Activated CD4-positive, alpha-beta T cell treated with anti-CD3 and anti-CD28 coated beads, Interleukin-2, amount 50 U/mL, for 48 hours (primary cell): Measurements from ENCODE around the gene FZD7.

Experiments used
- DNase-seq, 2 experiments: peaks; one replicate each; pipeline ENCODE4 v3.0.0-alpha.2; 2020

Gene FZD7

GRCh38 chr2:202038471-202039277, 5.0 kb downstream of the FZD7 start:
- no peak for DNase-seq

DNA sequence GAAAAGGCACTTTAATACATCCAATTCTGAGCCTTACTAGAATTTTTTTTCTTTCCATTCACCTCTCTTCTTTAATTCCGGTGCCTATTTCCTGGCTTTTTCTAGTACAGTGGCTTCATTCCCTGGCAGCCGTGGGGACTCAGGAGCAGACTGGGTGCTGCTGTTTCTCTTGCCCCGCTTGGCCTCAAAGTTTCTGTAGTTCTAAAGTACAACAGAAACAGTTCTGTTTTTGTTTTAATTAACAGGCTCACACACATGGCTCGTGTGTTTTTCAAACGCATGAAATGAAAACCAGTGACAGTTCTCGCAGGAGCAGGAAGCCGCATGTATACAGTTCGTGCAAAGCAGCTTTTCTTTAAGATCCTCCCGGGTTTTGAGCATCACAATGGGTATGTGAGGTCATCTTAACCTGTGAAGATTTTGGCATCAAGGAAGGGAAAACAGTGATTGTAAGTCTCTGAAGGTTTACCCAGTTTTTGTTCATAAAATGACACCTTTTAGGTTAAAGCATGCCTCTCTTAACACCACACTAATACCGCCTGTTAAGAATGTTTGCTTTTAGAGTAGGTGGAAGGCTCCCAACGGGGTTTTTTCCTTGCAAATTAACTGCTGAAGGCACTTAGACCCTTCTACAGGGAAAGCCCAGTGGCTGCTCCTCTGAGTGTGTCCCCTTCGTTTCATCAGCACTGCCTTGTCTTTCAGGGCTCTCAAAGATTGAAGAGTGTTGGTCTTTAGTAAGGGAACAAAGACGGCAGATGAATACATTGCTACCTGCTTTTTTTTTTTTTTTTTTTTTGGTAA, 5.8 kb downstream of the FZD7 start:
- DNase-seq: no peak

- no peak for DNase-seq
Measured at GRCh38 chr2:202040079-202040844, 6.6 kb downstream of the FZD7 start.

GRCh38 chr2:202042444-202042843, 8.8 kb downstream of the FZD7 start:
- DNase-seq: no peak

GRCh38 chr2:202043475-202043874, 9.8 kb downstream of the FZD7 start:
- DNase-seq: no peak

- DNase-seq: no peak
Measured at GRCh38 chr2:202044777-202045176, 11.1 kb downstream of the FZD7 start.

DNA sequence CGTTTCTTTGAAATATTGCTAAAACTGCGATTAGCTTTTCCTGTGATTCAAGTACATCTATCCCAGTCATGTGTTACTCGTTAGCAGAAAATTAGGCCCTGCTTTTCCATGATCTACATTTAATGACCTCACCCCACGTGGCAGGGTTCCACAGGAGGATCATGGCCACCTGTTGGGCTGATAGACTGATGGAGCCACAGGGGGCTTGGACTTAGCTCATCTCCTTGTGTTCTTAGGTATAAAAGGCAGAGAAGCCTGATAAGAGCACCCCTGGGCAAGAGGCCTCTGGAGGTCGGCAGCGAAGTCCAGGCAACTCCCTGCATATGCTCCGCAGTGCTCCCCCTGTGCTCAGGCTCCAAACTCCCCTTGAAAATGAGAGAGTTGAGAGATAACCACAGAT, 12.9 kb downstream of the FZD7 start:
- no peak for DNase-seq

DNA sequence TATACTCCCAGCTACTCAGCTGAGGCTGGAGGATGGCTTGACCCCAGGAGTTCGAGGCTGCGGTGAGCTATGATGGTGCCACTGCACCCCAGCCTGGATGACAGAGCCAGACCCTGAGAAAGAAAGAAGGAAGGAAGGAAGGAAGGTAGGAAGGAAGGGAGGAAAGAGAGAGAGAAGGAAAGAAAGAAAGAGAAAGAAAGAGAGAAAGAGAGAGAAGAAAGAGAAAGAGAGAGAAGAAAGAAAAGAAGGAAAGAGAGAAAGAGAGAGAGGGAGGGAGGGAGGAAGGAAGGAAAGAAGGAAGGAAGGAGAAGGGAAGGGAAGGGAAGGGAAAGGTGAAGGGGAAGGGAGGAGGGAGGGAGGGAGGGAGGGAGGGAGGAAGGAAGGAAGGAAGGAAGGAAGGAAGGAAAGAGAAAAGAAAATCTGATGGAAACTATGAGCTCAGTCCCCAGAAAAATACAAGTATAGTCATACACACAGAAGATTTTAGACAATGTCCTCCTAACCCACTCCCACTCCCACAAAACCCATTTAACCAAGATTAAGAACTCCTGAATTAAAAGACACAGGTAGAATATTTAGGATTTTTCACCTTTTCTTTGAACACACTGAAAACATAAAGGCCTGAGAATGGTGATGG, 15.6 kb downstream of the FZD7 start:
- DNase-seq: no peak

DNA sequence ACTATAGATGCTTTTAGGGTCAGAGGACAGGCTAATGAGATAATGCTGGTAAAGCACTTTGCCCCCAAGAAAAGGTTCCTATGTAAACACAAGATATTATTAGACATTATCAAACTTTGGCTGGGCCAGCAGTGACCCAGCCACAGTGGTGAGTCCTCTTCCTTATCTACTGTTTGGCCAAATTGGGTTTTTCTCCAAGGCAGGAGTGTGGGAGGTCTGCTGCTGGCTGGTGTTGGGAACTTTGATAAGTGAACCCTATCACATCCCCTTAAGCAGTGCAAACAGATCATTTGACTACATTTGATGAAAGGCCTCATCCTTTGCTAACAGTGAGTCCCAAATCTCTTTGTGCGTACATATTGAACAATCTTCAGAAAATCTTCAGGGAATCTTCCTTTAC, 16.2 kb downstream of the FZD7 start:
- no peak for DNase-seq

GRCh38 chr2:202050652-202051051, 17.0 kb downstream of the FZD7 start:
- DNase-seq: no peak

DNA sequence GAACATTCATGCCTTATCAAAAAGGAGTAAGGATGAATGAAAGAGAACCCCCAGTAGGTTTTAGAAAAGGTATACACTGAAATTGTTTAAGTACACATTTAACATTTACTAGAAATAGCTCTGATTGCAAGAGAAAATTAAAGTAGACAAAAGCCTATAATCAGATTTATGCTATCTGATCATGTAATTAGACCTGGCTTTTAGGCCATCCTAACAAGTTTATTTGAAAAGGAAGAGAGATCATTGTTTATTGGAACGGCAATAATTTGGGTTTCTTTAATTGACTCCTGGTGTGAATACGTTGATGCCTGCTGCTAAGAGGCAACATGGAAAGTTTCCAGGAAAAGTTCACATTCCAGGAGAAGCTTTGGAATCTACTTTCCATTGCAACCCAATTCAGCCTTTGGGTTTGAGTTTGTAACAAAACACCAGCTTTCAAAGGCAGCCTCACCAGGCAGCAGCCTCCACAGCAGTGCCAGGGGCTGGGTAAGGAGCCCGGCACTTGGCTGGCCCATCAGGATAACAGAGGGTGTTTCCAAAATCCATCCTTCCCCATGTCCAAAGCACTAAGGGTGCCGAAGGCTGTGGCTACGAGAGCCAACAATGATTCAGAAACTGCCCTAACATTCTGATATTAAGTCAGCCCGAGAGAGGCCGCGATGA, 18.0 kb downstream of the FZD7 start:
- no peak for DNase-seq

GRCh38 chr2:202052235-202052634, 18.6 kb downstream of the FZD7 start:
- DNase-seq: no peak

- DNase-seq: no peak
Measured at GRCh38 chr2:202054679-202055078, 21.0 kb downstream of the FZD7 start.

- DNase-seq: no peak
Measured at GRCh38 chr2:202056611-202057010, 23.0 kb downstream of the FZD7 start.

GRCh38 chr2:202060218-202060617, 26.6 kb downstream of the FZD7 start:
- DNase-seq: no peak

DNA sequence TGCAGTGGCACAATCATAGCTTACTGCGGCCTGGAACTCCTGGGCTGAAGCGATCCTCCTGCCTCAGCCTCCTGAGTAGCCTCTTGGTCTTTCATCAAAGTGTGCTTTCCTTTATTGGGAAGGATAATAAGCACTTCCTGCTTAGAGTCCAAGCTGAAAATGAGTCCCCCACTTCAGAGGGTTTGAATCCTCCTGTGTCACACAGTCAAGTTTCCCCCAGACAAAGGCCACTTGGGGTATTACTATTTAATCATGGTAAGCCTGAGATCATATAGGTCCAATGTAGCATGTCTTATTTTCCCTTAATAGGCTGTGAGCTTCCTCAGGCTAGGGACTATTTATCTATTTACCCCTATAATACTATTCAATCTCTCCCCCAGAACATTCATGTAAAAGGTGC, 28.0 kb downstream of the FZD7 start:
- DNase-seq: no peak

GRCh38 chr2:202064171-202064880, 30.7 kb downstream of the FZD7 start:
- DNase-seq: no peak

DNA sequence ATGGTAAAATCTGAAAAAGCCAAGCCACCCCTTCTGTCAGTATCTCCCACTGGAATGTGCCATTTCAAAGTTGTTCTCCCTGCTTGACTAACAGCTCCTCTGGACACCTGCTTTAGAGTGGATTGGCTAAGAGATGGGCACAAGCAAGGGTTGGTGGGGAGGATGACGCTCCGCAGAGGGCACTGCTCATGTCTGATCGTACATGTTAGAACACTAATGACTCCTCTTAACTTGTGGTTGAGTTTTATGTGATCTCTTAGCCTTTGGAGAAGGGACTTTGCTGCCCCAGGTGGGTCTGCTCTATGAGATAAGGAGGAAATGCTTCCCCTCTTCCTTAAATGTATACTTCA, 31.2 kb downstream of the FZD7 start:
- DNase-seq: no peak

DNA sequence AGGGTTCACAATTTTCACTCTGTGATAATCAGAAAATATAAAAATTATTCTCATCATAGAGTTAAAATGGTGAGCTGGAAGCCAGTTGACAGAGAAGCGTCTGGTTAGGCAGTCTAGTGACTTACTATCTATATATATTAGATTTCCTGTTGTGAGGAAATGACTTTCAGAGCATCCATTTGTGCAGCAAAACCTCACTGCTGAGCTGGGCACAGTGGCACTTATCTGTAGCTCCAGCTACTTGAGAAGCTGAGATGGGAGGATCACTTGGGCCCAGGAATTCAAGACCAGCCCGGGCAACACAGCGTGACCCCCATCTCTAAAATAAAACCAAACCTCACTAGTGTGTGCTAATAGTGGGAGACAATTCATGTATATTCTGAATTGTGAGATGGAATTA, 32.2 kb downstream of the FZD7 start:
- no peak for DNase-seq

DNA sequence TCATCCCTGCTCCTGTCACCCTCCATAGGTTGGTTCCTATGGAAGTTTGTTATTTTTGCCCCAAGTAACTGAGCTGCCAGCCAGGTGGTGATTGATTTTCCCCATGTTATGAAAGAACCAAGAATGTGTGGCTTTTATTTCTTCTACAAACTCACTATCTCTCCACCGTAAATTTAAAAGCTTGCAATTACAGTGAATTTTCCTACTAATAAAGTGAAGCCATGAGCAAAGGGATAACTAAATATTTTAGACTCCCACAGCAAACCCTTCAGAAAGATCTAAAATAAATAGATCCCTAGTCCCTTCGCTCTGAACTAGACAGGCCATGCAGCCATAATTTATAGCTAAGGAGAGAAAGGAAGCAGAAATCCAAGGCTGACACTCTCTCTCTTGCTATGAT, 33.2 kb downstream of the FZD7 start:
- DNase-seq: no peak

DNA sequence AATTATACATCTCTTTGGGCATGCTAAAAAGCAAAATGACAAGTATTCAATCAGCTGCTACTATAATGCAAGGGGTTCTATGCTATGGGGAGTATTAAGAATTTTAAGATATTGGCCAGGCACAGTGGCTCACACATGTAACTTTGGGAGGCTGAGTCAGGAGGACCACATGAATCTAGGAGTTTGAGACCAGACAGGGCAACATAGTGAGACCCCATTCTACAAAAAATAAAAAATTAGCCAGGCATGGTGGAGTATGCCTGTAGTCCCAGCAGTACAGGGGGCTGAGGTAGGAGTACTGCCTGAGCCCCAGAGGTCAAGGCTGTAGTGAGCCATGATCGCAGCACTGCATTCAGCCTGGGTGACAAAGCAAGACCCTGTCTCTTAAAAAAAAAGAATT, 33.9 kb downstream of the FZD7 start:
- no peak for DNase-seq
